ENCODE results near the gene TMEM109.

GRCh38 chr11:60964801-60965200 is 50.8 kb downstream of the TMEM109 start:
- no peak for TF ChIP-seq CTCF (IDR thresholded peaks at IDR 0.05; ENCODE audit: poor library complexity, severe bottlenecking)
- no peak for TF ChIP-seq MXI1 (conservative IDR thresholded peaks at IDR 0.05; ENCODE audit: poor library complexity, severe bottlenecking)
- no peak for TF ChIP-seq POLR2AphosphoS5 (IDR thresholded peaks at IDR 0.05)
- no peak for TF ChIP-seq EZH2 (IDR thresholded peaks at IDR 0.05; ENCODE audit: borderline replicate concordance, insufficient read depth, low read length, poor library complexity, severe bottlenecking)
- TF ChIP-seq TAF1 (IDR thresholded peaks at IDR 0.05; ENCODE audit: low read depth) = no peak

Measured in neural cell (in vitro differentiated cells).